VCaP (cell line): Measurements from ENCODE around the gene FLNA.
A peak's percentile ranks its signal among the peaks of the same experiment; 100 is the strongest.

Experiments
- H3K27ac ChIP-seq: fragments of 450-650 bp; 2 replicates; pipeline ENCODE4 v1.5.1; 2017
- TF ChIP-seq, protein P1 (sequence below): fragments of 450-650 bp; conservative IDR thresholded peaks from 2 replicates; pipeline ENCODE4 v1.5.1; 2017; ENCODE audit warnings: mild to moderate bottlenecking, moderate library complexity

The FLNA gene

DNA sequence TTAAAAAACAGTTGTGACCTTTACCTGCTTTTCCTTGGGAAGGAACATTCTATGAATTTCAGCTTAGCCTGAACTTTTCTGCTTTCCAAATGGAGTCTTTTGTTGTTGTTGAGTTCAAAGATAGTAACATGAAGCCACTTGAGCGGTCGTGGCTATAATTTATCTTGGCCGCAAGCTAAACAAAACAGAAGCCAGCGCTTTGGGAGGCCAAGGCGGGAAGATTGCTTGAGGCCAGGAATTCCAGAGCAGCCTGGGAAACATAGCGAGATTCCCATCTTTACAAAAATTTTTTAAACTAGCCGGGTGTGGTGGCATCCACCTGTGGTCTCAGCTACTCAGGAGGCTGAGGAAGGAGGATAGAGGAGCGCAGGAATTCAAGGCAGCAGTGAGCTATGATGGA is 48.9 kb downstream of the FLNA start:
- TF ChIP-seq, protein P1, sequence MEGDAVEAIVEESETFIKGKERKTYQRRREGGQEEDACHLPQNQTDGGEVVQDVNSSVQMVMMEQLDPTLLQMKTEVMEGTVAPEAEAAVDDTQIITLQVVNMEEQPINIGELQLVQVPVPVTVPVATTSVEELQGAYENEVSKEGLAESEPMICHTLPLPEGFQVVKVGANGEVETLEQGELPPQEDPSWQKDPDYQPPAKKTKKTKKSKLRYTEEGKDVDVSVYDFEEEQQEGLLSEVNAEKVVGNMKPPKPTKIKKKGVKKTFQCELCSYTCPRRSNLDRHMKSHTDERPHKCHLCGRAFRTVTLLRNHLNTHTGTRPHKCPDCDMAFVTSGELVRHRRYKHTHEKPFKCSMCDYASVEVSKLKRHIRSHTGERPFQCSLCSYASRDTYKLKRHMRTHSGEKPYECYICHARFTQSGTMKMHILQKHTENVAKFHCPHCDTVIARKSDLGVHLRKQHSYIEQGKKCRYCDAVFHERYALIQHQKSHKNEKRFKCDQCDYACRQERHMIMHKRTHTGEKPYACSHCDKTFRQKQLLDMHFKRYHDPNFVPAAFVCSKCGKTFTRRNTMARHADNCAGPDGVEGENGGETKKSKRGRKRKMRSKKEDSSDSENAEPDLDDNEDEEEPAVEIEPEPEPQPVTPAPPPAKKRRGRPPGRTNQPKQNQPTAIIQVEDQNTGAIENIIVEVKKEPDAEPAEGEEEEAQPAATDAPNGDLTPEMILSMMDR: no peak
- H3K27ac ChIP-seq: no peak overlapping the region

DNA sequence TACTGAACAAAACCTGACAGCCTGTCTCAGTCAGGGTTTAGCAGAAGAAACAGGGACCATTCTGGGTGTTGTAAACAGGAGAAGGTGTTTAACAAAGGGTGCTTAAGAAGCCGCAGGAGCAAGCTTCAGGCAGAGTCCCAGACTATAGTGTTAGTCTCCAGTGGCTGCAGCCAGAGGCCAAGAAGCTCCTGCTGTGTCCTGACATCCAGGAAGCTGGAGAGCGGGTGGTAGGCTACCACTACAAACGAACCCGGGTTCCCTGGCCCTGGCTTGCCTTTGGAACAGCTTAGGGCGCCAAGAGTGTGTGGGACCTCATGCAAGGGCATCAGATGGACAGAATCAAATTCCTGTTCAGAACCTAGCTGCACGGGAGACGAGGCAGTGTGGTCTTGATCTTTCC is 50.9 kb downstream of the FLNA start:
- TF ChIP-seq, protein P1: no peak
- no peak overlapping the region for H3K27ac ChIP-seq

DNA sequence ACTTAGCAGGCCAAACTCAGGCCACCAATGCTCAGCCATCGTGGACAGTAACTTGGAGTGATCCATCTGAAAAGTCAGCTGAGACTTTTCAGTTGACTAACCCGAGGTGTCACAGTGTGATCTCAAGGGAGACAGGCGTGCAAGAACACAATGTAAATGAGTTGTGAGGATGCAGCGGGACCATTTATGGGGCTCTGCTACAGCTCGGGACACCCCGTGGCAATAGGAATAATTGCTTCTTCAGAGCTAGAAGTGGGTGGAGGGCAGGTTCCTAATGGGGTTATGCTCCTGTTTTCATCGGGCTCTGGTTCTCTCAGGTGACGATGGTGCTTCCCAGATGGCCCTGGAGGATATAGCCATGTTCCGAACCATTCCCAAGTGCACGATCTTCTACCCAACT is 51.5 kb downstream of the FLNA start:
- TF ChIP-seq, protein P1: no peak
- H3K27ac ChIP-seq: no peak overlapping the region

DNA sequence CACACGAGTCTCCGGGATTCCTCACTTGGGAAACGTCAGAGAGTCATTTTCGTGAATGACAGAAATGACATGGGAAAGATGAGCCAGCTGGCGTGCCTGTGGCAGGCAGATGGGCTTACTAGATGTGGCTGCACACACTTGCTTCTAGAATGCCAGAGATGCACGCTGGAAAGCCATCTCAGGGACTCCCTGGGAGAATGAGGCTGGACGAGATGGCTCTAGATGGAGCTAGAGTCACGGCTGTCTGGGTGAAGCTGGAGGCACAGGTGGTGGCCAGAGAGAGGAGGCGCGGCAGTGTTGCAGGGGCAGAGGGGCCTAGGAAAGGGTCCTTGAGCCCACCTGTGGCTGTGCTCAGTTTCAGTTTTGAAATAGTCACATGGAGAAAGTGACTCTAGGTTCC is 52.8 kb downstream of the FLNA start:
- H3K27ac ChIP-seq: no peak overlapping the region
- TF ChIP-seq, protein P1: no peak; the same call in 1 of the 2 replicates

DNA sequence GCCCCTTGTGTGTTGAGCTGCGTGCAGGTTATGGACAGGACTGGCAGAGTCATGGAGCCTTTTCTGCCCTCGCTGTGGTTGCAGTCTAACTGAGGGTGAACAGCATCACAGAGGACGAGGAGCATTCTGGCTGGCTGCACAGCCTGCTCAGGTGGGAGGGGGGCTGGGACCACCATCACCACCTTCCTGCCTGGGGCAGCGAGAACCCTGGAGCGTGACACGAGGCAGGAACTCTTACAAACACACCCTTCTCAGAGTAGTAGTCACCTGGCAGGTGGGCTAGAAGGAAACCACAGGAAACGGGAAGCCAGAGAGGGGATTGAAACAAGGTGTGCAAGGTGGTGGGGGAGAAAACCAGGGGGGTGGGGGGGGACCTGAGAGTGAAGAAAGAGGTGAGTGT is 53.3 kb downstream of the FLNA start:
- H3K27ac ChIP-seq: no peak overlapping the region

DNA sequence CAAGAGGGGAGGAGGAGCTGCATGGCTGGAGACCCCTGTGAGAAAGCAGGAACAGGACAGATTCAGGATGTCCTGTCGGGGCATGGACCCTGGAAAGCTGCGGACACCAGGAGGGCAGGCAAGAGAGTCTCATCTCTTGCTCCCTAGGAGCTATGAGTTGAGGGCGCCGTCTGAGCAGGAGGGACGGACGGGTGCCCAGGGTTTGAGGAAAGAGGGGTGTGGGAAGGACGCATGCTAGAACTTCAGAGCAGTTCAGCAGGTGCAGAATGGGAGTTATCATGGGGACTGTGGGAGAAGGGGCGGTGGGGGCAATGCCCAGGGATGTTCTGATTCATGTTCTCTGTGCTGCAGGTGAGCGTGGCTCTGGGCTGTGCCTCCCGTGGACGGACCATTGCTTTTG is 54.0 kb downstream of the FLNA start:
- no peak overlapping the region for H3K27ac ChIP-seq
- TF ChIP-seq, protein P1: no peak

More for the DNA sequence above, 53.3 kb downstream of the FLNA start:
- TF ChIP-seq, protein P1: no peak

DNA sequence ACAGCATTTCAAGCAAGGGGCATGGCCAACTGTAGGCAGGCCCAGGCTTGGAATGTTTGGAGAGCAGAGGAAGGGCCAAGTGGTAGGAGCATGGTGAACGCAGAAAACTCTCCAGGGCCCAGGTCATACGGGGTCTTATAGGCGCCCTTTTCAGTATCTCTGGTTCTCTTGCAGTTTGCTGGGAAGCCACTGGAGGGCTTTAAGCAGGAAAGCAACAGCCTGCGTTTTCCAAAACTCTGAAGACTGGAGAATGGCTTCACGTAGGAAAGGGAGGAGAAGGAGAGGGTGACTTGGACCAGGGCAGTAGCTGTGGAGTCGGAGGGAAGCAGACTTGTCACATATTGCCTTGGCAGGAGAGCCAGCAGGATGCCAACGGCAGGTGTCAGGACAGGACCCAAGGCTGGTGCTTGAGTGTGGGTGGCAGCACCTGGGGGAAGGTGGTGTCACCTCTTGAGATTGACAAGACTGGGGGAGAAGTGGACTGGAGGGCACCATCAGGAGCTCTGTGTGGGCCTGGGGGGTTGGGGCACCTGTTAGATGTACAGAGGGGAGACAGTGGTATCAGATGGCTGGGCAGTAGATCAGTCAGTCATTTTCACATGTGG is 56.9 kb downstream of the FLNA start:
- TF ChIP-seq, protein P1: peak; percentile 68
- H3K27ac ChIP-seq: no peak overlapping the region
